IPS DF 4.7 (cell line): ENCODE measurements around the gene HOXC10.

Experiments
- DNase-seq: peaks from one replicate; pipeline ENCODE4 v3.0.0-alpha.2; 2013; ENCODE audit warnings: low spot score; ENCODE audit errors: extremely low read depth

HOXC10 gene

DNA sequence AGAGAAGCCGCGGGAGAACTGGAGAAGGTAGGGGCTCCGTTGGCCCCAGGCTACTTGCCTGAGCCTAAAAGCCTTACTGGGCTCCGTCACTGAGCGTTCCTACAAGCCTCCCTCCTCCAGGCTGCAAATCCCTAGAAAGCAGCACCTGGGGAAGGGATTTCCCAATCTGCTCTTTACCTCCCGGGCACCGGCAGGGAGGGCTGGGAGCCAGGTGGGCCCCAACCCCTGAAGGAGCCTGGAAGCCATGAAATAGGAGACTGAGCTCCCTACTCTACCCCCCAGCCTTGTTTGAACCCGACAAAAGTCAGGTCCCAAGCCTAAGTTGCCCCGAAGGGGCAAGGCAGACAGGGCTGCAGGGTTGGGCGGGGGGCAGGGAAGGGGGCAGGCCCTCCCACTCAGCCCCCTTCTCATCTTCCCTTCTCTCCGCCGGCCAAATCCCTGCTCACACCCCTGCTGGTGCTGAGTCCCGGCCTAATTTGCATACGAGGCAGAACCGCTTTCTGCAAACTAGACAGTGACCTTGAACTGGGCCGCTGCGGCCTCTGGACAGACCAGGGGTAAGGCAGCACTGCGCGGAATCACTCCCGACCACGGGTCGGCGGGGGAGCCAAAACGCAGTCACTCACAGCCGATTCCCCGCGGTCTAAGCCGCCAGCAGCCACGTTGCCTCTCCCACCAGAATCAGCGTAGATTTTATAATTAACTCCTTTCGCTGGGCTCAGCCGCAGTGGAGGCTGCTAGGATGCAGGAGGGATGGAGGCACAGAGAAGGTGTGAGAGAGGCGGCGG is 34.0 kb upstream of the HOXC10 start:
- no peak for DNase-seq

DNA sequence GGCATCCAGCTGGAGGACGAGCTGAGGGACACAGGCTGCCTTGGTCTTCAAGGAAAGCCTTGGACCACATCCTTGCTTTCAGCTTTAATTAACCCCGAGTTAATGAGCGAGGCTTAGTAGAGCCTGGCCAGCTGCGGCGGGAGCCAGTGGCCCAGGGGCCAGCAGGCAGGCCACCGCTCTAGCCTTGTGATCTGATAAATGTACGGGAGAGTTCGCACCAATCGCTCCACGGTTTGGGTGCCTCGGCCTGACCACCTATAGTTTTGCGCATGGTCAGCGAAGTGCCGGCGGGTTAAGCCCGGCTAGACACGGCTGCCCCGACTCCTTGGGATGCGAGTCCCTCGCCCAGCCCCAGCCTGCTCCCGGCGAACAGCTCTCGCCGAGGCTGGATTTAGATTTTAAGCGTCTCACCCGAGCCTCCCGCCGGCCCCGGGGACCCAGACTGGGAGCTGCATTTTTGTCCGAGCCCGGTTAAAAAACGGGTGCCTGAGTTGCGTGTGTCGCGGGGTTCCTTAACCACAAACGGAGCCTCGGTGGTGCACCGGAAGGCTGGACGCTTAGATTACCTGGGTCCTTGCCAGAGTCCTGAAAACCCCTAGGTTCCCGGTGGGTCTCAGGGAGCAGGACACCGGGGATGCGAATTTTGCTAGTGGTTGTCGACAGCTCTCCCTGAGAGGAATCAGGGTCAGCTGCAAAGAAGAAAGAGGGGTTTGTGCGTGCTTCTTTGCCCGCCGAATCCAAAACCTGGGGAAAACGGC is 33.2 kb upstream of the HOXC10 start:
- DNase-seq, result no peak

DNA sequence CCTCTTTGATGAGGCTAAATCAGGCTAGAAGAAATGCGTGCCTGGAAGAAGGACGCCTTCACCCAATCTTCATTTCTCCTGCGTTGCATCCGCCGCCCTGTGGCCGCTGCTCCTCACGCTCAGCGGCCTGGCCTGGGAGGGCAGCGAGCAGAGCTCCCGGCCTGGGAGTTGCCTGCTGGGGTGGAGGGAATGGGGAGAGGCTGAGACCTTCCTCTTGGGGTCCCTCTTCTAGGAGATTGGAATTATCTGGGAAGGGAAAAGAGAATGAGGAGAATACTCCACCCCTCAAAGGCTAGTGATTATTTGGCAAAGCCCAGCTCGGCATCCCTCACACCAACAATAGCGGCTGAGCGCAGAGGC is 32.6 kb upstream of the HOXC10 start:
- no peak for DNase-seq

DNA sequence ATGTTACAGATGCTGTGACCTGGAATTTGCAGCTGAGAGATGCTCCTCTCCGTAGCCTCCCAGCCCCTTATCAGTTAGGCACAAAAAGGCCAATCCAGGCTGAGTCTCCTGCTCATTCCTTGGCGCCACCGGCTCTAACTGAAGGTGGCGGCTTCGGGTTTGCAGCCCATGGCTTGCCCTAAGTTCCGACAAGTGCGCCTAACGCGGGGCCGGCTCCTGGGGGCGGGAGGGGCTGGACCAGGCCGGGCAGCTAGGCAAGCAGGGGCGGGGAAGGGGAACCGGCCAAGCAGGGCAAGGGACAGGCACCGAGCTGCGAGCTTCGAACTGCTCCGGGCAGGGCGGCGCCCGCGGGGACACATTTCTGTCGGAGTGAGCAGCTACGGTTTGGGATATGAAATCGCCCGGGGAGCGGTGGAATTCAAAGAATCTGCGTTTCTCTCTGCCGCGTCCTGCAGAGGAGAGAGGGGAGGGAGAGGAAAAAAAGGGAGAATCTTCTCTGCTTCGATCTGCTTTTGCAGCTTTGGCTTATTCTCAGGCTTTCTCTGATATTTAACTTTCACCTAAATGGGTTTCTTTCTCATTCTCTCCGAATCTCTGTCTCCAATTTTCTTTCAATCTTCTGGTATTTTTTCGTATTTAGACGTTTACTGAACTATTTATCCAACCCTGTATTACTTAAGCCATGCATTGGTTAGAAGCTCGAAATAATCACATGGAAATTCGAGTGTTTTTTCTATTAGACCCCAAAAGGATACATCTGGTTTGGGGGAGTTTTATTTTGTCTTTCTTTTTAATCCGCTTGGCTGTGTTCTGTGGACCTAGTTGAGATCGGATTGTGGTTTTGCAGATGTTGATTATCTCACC is 31.8 kb upstream of the HOXC10 start:
- DNase-seq, result no peak

DNA sequence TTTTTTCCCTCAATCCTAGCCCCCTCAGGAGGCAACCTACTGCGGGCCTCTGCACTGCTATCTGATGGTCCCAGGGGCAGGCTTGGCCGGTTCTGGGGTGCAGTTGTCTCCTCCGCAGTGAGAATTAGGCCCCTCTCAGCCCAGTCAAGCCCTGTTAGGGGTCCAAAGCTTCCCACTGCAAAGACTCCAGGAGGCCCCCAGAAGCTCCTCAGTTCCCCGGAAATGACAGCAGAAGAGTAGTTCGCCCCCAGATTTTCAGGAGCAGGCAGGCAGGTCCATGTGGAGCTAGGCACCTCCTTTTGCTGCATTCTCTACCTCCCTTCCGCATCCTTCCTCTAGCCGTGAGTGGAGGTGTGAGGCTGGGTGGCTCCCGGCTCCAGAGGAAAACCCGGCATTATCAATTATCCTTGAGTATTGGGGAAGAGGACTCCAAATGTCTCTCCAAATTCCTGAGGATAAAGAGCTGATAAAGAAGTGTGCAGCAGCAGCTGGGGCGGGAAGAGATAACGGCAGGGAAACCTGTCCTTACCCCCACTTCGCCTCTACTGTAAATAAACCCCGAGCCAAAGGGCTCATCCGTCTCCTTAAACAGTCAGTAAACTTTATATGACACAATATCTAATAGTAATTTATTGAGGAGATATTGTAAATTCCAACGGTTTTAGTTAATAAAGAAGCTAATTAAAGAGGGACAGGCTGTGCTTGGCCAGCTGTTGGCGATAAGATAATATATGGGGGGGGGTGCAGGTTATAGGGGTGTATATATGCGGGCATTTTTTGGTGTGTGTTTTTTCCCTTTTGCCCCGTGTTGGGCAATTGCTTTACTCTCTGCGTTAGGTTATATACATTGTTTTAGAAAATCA is 30.9 kb upstream of the HOXC10 start:
- DNase-seq, result no peak

DNA sequence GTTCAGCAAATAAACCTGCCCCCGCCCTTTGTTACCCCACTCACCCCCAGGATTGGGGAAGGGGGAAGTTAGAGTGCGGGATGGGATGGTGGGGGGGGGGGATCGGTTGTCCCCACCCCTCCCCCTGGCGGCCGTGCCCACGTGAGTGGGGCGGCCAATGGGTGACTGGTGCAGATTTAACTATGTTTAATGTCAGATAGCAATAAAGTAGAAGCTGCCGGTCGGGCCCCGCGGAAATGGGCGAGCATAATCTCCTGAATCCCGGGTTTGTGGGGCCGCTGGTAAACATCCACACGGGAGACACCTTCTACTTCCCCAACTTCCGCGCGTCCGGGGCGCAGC is 30.3 kb upstream of the HOXC10 start, which contains the start of gene HOXC12:
Gene HOXC12 (plus strand): TSS at position 210 of the 342 bp plus-strand sequence. CDS start 27 bp downstream, at position 237.
- no peak for DNase-seq

DNA sequence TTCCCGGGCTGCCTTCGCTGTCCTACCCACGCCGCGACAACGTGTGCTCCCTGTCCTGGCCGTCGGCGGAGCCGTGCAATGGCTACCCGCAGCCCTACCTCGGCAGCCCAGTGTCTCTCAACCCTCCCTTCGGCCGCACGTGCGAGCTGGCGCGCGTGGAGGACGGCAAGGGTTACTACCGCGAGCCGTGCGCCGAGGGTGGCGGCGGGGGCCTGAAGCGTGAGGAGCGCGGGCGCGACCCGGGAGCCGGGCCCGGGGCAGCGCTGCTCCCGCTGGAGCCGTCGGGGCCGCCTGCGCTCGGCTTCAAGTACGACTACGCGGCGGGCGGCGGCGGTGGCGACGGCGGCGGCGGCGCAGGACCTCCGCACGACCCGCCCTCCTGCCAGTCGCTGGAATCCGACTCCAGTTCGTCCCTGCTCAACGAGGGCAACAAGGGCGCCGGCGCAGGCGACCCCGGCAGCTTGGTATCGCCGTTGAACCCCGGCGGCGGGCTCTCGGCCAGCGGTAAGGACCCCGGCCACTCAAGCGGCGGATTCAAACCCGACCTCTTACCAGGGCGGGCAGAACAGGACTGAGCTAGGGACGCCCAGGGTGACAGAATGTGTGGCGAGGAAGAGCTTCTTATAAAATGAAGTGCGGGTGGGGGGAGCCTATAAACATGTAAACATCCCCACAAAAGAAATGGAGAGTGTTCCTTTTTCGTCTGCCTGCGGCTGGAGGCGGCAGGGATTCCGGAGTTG is 29.7 kb upstream of the HOXC10 start:
- no peak for DNase-seq

DNA sequence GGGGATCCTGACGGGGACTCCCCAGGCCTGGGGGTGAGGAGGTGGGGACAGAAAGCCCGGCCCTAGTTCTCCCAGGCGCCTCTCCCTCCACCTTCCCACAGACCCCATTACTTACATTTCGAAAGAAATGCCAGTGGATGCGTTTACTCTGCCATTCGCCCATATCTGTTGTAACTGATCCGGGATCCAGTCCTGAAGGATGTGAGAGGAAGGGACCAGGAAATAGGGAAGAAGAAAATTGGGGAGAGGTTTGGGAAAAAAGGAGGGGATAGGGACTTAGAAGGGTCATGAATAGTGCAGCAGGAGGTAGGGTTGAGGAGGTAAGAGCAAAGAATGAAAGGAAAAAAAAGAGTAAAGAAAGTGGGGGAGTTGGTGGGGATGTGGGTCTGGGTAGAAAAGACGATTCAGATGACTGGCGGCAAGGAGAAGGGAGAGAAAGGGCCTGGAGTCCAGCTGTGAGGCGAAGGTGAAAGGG is 29.1 kb upstream of the HOXC10 start:
- DNase-seq, result no peak

DNA sequence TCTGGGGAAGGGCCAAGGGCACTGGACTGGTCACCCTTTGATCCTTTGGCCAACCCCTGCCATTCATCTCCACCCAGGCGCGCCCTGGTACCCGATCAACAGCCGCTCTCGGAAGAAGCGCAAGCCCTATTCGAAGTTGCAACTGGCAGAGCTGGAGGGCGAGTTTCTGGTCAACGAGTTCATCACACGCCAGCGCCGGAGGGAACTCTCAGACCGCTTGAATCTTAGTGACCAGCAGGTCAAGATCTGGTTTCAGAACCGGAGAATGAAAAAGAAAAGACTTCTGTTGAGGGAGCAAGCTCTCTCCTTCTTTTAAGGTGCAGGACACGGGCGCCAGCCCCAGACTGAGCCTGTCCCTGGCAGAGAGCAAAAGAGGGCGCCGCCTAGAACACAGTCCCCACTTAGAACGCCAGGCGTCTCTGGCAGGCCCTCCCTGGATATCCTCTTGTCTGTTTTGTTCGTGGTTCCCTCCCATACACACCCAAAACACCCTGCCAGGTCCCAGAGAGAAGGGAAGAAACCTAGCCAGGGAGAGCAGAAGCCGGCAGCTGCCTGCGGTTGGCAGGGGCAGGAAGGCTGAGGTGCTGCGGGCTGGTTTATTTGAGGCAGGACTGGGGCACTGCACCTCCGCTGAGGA is 28.6 kb upstream of the HOXC10 start:
- no peak for DNase-seq

DNA sequence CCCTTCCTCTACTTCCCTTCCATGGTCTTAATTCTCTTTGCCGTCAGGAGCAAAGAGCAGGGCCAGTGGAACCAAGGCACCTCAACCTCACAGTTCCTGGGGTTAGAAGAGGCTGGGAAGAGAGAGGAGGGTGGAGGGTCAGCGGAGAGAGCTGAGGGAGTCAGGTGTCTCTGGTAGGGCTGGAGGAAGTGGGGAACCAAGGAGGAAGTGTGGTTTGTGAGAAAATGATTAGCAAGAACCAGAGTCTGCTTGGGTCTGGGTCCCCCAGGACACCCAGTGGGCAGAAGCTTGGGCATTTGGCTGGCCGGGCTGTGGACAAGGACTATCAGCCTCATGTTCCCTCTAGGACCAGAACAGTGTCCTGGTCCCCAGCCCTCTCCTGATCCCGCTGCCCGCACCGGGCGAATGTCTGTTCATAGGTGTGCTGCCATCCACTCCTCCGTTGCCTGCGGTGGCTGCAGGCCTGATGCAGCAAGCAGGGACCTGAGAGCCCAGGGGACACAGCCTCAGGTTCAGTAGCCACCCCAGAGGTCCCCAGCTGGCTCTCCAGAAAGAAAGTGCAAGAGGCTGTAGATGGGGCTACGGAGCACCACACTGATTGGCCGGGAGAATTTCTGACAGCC is 27.9 kb upstream of the HOXC10 start:
- DNase-seq, result no peak

DNA sequence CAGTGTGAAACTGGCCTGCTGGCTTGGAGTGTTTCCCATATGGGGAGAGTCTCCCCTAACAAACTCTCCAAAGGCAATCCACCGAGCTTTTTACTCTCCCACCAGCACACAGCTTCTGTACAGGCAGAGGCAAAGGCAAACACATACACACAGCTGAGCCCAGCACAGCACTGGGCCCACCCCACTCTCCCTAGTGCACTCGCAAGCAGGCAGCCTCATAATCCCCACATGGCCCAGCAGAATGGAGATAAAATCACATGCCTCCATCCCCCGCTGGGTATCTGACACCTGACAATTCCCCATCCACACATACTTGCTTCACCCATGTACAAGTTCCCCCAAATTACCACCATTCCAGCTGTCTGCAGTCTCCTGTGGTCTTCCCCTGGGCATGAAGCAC is 26.8 kb upstream of the HOXC10 start:
- DNase-seq, result no peak

DNA sequence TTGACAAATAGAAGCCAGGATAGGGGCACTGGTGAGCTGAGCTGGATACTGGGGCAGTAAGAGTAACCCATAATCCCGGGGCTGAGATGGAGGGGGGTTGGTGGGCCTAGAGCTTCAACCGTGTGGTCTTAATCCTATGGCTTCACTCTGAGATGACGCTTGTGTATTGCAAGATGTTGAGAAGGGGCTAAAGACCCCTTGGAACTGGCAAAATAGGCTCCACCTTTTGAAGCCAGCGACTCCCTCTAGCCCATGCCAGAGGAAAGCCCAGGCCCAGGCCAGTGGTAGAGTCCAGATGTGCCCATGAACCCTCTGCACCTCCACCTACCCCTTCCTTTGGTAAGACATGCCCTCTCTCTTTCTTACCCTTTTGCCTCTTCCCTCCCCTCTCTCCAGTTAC is 25.6 kb upstream of the HOXC10 start:
- no peak for DNase-seq

DNA sequence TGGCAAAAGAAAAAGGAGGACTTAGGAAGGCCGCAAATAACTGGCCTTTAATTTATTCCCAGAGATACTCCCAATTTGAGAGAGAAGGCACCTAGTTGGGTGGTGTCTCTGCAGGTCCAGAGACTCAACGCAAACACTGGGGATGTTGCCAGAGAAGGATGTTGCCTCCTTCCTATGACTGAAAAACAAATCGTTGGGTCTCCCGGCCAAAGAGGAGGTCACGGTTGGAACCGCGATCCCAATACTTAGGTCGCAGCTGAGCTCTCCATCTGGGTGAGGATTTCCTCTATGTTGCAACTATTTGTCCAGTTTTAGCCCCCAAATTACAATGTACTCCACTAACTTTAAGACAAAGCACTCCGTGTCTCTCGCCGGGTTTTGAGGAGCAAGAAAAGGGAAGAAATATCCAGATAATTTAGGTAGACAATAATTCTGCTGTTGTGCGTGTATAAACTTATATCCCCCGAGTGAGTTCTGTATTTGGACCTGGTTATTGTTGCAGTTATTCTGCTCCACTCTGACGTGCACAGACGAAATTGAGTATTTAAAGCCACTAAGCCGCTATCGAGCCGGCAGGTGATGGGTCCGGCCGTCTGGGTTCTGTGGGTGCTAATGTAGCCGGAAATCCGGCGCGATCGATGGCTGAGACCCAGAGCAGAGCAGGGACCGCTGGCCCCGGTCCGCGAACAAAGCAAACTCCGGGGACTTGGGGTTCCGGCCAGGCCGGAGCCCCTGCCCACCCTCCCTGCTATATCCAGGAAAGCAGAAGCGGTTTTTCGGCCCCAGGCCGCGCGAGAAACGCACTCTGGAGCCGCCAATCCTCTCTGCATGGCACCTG is 24.5 kb upstream of the HOXC10 start:
- DNase-seq, result no peak

DNA sequence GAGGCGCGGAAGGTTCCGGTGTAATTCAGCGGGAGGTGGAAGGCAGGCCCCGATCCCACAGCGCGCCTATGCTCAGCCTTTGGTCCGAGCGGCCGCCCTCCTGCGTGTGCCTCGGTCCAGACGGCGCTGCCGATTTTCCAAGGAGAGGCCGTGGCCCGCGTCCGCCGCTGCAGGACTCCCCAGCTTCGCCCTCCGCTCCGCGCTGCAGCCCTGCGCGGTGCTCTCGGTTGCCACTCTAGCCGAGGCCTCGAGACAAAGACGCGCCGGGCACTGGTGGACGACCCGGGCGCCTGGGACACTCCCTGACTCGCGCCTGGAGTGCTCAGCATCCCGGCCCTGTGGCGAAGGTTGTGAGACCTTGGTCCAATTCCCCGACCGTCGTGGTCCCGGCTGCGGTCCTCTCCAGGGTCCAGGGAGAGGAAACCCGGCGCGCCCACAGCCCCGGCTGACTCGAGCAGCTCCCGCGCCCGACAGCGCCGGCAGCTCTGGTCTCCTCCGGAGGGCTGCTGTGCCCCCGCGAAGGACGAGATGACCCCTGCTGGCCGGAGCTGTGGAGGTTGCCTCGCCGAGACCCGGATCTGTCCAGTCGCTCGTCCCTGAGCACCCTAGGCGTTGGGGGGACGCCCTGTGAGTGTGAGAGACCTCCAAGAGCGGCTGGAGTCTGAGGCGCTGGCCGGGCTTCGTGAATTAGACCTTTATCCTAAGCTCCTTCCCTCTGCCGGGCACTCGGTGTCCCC is 23.8 kb upstream of the HOXC10 start:
- DNase-seq, result no peak

DNA sequence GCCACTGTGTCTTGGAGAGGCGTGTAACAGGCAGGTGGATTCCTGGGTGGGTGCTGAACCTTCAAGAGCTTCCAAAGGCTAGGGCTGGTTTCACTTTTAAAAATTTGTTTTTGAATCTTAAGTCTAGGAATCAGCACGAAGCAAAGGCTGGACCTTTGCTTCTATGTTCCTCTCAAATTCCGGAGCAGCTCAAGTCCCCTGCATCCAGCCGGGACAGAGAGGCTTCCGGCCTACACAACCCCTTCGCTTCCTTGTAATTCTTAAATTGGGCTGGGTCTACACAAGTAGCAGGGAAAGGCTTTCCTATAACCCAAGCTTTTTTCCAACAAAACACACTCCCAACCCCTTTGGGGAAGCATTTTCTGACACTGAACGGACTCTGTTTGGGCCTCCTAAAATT is 21.9 kb upstream of the HOXC10 start:
- DNase-seq, result no peak

DNA sequence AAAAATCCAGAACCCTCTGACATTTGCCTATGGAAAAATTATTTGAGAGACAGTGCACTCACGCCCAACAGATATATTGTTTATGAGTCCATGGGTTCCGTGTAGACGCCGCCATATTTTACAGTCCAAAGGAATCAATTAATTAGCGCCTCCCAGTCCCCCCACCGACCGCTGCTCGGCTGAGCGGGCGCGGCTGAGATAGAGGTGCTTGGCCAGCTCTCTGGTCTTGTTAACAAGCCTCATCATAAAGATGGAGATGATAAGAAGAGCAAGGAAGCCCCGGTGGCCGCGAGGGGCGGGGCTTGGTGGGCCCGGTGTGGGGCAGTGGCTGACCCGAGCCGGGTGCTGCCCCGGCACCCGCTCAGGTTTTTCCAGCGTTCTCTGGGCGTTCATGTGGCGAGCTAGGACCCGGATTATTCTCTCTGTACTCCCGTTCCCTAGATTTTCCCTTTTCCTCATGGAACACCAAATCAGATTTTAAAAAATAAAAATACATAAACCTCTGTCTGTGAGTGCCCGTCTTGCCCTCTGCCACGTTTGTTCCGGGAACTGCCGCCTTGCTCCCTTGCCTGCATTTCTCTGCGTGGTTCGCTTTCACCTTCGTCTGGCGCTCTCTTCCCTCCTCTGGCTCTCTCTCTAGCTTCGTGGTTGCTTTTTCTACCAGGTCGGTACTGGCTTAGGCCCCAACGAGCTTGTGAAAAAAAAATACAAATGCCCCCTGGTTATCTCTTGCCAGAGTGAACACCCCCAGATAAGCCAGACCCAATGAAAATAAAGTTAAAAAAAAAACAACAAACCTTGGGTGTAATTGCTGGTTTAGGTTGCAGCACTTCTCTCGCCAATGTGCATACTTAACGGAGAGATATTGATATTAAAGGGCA is 21.3 kb upstream of the HOXC10 start:
- DNase-seq, result no peak

DNA sequence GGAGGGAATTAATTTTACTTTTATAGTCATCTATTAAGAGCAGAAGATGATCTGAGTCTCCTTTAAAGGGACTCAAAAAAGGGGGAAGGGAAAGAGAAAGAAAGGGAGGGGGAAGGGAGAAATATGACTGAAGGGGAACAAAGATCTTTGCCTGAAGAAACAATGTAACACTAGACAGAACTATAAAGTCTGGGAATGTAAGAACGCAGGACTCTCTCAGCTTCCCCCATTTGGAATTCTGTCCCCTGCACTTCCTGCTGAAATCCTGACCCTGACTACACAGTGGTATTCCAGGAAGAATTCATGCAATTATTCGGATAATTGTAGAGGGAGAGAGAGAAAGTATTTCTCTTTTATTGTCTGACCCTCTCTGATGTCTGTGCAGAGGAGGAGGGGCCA is 20.6 kb upstream of the HOXC10 start:
- DNase-seq, result no peak
